ENCODE measurements around the gene POU2F1.

DNA sequence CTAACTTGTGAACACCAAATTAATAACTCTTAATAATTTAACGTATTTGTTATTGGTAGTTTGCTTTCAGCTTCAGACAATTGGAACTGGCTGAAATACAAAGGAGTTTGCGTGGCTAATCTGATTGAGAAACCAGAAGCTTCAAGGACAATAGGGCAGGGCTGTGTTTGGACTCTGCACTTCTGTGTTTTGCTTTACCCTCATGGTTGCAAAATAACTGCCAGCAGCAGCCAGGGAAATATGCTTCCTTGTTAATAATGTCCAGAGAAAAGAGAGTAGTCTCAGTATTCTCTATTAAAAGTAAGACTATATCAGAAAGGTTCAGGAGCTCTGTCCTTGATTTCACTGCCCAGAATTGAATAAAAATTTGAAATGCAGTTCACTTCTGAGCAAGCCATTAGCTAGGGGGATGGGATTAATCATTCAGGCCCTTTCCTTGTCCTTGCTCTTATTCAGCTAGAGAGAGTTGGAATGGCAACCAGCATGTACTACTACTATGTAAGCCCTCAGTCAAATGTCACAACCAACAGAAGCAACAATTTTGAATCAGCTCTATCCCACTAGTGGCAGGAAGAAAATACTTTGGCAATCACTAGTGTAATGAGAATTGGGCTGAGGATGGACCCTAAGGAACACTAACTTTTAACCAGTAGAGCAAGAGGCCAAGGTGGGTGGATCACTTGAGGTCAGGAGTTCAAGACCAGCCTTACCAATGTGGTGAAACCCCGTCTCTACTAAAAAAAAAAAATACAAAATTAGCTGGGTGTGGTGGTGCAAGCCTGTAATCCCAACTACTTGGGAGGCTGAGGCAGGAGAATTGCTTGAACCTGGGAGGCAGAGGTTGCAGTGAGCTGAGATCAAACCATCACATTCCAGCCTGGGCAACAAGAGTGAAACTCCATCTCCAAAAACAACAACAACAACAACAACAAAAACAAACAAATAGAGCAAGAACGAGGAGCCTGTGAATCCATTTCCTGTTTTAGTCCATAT is 76.8 kb downstream of the POU2F1 start:
- TF ChIP-seq FOXP2 (optimal IDR thresholded peaks at IDR 0.05; ENCODE audit: control extremely low read depth, extremely low read length, insufficient read depth) (no peak), POLR2AphosphoS5 (IDR thresholded peaks at IDR 0.05; ENCODE audit: borderline replicate concordance, low read depth, low read length) (no peak)

All from SK-N-MC (cell line).